Activated CD8-positive, alpha-beta memory T cell treated with anti-CD3 and anti-CD28 coated beads, Interleukin-2, amount 50 U/mL, for 4 hours (primary cell): Measurements from ENCODE around the gene CRMP1.

ENCODE experiments used
- DNase-seq: peaks from one replicate; pipeline ENCODE4 v3.0.0-alpha.2; 2020

CRMP1 gene

GRCh38 chr4:5919044-5919443 is 26.2 kb upstream of the CRMP1 start:
- no peak for DNase-seq

GRCh38 chr4:5918331-5918985 is 25.6 kb upstream of the CRMP1 start:
- no peak for DNase-seq

GRCh38 chr4:5917672-5918071 is 24.8 kb upstream of the CRMP1 start:
- no peak for DNase-seq

GRCh38 chr4:5916229-5916628 is 23.3 kb upstream of the CRMP1 start:
- DNase-seq, result no peak

GRCh38 chr4:5913454-5913853 is 20.6 kb upstream of the CRMP1 start:
- DNase-seq, result no peak

GRCh38 chr4:5912614-5913019 is 19.7 kb upstream of the CRMP1 start:
- no peak for DNase-seq

- DNase-seq, result no peak
Observed at GRCh38 chr4:5908876-5909427, 16.1 kb upstream of the CRMP1 start.

GRCh38 chr4:5906191-5906590 is 13.3 kb upstream of the CRMP1 start:
- DNase-seq, result no peak

GRCh38 chr4:5905714-5906113 is 12.8 kb upstream of the CRMP1 start:
- no peak for DNase-seq

GRCh38 chr4:5900844-5901243 is 8.0 kb upstream of the CRMP1 start:
- DNase-seq, result no peak

- no peak for DNase-seq
Observed at GRCh38 chr4:5899881-5900280, 7.0 kb upstream of the CRMP1 start.

GRCh38 chr4:5899396-5899795 is 6.5 kb upstream of the CRMP1 start:
- no peak for DNase-seq

- DNase-seq, result no peak
Observed at GRCh38 chr4:5897674-5898073, 4.8 kb upstream of the CRMP1 start.

GRCh38 chr4:5895287-5895686 is 2.4 kb upstream of the CRMP1 start:
- DNase-seq, result no peak

- DNase-seq, result no peak
Observed at GRCh38 chr4:5894266-5894665, 1.4 kb upstream of the CRMP1 start.

GRCh38 chr4:5893591-5893990 is 705 bp upstream of the CRMP1 start:
- DNase-seq, result no peak

GRCh38 chr4:5892323-5893003 is 423 bp downstream of the CRMP1 start:
- DNase-seq, result no peak

GRCh38 chr4:5891563-5892322 is 1.1 kb downstream of the CRMP1 start:
- DNase-seq, result no peak

- DNase-seq, result no peak
Observed at GRCh38 chr4:5890063-5890727, 2.7 kb downstream of the CRMP1 start.

GRCh38 chr4:5889002-5889696 is 3.7 kb downstream of the CRMP1 start:
- no peak for DNase-seq

GRCh38 chr4:5888222-5889001 is 4.5 kb downstream of the CRMP1 start:
- no peak for DNase-seq
